HG03469 (cell line): ENCODE data around the gene ABCC3.

Source experiments
- ATAC-seq: cut with Tn5 transposase; IDR thresholded peaks from one replicate; pipeline ENCODE4 v1.9.1; 2021; ENCODE audit warnings: mild to moderate bottlenecking, moderate library complexity, moderate number of reproducible peaks; ENCODE audit not compliant: unreplicated experiment

The ABCC3 gene

DNA sequence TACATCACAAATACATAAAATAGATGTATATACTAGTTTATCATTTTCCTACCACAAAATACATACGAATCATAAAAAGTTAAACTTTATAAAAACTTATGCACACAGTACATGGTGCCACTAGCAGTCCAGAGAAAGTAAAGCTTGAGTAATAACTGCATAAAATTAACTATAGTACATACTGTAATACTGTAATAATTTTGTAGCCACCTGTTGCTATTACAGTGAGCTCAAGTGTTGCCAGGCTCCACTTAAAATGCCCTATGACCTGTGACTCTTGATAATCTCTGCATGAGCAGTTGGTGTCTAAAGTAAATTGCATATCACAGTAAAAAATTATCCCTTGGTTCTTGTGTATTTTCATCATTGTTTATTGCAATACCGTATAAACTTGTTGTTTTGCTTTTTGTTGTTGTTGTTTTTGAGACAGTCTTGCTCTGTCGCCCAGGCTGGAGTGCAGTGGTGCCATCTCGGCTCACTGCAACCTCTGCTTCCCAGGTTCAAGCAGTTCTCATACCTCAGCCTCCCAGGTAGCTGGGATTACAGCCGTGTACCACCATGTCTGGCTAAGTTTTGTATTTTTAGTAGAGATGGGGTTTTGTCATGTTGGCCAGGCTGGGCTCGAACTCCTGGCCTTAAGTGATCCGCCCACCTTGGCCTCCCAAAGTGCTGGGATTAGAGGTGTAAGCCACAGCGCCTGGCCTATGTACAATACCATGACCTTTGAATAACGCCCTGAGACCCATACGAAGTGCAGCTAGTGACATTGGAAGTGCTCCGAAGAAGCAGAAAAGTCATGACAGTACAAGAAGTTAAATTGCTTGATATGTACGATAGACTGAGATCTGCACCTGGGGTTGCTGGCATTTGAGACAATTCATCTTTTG, 91.3 kb downstream of the ABCC3 start:
- no peak for ATAC-seq

- no peak for ATAC-seq
These were observed 93.4 kb downstream of the ABCC3 start for GRCh38 chr17:50728112-50728429.

DNA sequence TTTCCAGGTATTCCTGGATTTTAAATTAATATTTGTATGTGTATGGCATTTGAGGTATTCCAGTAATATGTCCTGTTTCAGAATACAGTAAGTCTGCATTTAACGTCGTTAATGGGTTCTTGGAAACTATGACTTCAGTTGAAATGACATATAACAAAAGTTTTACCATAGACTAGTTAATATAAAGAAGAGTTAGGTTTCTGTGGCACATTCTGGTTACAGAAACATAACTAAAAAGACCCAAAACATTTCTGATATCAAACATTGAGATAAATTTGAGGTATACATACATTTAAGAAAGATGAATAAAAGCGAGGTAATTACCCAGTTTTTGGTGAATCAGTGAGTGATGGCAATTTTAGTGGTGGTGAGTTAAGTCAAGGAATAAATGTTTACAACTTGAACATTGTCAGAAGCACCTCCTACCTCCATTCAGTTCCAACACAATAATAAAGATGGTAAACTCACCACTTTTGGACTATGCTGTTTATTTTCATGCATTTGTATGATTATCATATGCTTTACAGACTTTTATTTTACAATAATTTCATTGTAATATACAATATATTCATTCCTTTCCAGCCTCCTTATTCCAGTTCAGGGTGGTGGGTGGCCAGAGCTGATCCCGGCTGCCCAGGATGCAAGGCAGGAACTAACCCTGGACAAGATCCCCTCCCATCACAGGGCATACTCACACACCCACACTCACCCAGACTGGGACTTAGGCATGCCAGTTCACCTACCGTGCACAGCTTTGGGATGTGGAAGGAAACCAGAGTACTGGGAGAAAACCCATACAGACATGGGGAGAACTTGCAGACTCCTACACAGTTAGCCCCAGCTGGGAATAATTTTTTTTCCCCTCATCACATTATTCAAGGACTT, 94.4 kb downstream of the ABCC3 start:
- ATAC-seq, result no peak

- ATAC-seq, result no peak
These were observed 97.1 kb downstream of the ABCC3 start for GRCh38 chr17:50731575-50732460.

DNA sequence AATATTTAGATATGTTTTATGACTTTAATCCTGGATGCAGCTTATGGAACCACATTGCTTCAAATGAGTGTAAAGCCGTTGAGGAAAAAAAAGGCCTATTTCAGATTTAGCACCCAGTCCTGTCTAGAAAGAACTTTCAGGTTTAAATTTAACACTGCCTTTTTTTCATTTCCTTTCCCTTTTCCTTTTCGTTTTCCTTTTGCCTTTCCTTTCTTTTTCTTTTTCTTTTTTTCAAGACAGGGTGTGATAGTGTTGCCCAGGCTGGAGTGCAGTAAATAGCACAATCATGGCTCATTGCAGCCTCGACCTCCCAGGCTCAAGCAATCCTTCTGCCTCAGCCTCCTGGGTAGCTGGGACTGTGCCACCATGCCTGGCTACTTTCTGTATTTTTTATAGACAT, 100.6 kb downstream of the ABCC3 start:
- ATAC-seq, result no peak

DNA sequence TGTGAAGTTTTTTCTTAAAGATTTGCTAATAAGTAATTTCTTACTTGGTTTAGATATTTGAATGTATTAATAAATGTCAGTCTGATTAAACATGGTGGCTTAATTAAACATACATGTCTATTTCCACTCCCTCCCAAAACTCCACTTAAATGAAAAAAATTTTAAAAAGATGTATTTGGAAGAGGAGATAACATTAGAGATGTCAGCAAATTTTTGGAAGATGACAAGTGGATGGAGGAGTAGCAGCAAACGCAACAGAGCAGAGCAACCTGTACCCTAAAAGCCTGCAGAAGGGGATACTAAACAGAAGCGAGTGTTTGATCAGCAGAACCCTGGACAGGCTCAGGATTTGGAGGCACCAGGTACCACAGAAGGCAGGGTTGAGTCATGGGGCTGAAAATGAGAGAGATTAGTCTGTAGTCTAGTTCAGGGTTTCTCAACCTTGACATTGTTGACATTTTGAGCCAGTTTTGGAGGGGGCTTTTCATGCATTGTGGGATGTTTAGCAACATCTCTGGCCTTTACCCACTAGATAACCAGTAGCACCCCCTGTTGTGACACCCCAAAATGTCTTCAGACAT, 102.5 kb downstream of the ABCC3 start:
- ATAC-seq, result no peak

GRCh38 chr17:50739098-50739497, 104.4 kb downstream of the ABCC3 start:
- no peak for ATAC-seq
